Stimulated activated CD8-positive, alpha-beta memory T cell treated with anti-CD3 and anti-CD28 coated beads, Interleukin-4, amount 100 ng/mL, for 48 hours (primary cell): ENCODE measurements around the gene GANC.
"Not testable (repeated sequence)": the region's sequence is repeated elsewhere in the genome, so short reads cannot be mapped to it uniquely, and the experiment has no call there.

Experiments
- DNase-seq: peaks from one replicate; pipeline ENCODE4 v3.0.0-alpha.2; 2020

The GANC gene, protein sequence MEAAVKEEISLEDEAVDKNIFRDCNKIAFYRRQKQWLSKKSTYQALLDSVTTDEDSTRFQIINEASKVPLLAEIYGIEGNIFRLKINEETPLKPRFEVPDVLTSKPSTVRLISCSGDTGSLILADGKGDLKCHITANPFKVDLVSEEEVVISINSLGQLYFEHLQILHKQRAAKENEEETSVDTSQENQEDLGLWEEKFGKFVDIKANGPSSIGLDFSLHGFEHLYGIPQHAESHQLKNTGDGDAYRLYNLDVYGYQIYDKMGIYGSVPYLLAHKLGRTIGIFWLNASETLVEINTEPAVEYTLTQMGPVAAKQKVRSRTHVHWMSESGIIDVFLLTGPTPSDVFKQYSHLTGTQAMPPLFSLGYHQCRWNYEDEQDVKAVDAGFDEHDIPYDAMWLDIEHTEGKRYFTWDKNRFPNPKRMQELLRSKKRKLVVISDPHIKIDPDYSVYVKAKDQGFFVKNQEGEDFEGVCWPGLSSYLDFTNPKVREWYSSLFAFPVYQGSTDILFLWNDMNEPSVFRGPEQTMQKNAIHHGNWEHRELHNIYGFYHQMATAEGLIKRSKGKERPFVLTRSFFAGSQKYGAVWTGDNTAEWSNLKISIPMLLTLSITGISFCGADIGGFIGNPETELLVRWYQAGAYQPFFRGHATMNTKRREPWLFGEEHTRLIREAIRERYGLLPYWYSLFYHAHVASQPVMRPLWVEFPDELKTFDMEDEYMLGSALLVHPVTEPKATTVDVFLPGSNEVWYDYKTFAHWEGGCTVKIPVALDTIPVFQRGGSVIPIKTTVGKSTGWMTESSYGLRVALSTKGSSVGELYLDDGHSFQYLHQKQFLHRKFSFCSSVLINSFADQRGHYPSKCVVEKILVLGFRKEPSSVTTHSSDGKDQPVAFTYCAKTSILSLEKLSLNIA (N-terminal part only)

GRCh38 chr15:42272939-42273899 is at the start of gene GANC, which contains the start of gene TMEM87A:
TSS of gene GANC (plus strand) at chr15:42273201. CDS start at chr15:42274482, 1,281 bp downstream.
TSS of gene TMEM87A (minus strand) at chr15:42273433. CDS start at chr15:42273398, 35 bp downstream.
- peak; percentile 95 for DNase-seq

DNA sequence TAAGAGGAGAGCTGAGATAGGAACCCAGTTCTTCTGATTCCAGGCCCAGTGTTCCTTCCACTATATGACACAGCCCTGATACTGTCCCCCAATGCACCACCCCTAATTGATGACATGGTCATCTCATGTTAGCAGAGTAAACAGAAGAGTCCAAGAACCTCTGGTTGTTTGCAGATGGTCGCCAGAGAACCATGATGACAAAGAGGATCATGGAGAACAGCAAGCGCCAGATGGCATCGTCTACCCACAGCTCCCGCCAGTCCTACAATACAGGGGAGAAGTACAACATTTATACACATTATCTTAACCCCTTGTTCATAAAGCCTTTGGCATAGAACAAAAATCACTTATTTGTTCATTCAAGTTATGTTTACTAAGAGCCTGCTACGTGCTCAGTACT is 46.4 kb upstream of the GANC start:
- DNase-seq, result no peak

DNA sequence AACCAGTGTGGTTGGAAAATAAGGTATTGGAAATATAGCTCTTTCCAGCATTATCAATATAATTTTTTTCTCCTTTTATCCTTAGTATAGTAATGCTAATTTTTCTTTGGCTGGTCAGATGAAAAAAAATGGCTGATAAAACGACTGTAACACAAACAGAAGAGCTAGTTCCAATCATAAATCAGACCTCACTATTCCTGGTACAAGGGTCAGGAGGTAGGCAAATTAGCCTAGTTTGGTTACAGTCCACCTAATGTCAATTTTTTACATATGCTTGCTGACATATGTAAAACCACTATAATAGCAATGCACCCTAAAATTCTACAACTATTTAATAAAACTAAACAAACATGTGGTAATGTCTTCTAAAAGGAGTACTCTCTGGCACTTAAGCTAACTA is 45.0 kb upstream of the GANC start:
- no peak for DNase-seq

DNA sequence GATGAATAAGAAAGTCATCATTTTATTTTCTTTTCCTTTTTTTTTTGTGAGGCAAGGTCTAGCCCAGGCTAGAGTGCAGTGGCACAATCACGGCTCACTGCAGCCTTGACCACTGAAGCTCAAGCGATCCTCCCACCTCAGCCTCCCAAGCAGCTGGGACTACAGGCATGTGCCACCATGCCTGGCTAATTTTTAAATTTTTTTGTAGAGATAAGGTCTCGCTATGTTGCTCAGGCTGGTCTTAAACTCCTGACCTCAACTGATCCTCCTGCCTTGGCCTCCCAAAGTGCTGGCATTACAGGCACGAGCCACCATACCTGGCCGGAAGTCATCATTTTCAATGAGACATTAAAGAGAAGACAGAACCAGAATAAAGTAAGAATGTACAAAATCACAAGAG is 44.0 kb upstream of the GANC start:
- not testable (repeated sequence) for DNase-seq

GRCh38 chr15:42231088-42231487 is 41.9 kb upstream of the GANC start:
- no peak for DNase-seq

DNA sequence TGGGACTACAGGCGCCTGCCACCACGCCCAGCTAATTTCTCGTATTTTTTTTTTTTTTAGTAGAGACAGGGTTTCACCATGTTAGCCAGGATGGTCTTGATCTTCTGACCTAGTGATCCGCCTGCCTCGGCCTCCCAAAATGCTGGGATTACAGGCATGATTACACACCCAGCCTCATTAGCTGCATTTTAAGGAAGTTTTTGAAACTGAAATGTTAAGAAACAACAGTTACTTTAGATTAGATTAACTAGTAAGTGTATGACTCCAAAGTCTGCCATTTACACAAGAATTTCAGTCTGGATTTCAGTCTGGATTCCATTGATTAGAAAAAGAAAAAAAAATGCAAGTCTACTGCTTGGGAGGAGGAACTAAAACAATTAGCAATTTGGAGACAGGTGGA is 40.4 kb upstream of the GANC start:
- DNase-seq, result no peak

- DNase-seq, result no peak
Observed at GRCh38 chr15:42233107-42233506, 39.9 kb upstream of the GANC start.

GRCh38 chr15:42239528-42240182 is 33.3 kb upstream of the GANC start:
- no peak for DNase-seq

DNA sequence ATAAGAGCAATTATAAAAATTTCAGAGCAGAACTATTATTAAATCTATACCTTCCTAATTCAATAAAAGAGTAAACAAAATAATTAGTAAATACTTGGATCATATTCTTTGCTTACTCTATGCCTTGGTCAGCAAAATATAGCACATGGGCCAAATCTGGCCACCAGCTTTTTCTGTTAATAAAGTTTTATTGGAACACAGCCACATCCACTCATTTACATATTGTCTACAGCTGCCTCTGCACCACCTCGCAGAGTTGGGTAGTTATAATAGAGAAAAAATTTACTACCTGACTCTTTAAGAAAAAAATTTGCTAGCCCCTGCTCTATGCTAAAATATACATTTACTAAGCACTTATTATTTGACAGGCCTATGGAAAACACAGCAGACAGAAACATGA is 32.2 kb upstream of the GANC start:
- no peak for DNase-seq

DNA sequence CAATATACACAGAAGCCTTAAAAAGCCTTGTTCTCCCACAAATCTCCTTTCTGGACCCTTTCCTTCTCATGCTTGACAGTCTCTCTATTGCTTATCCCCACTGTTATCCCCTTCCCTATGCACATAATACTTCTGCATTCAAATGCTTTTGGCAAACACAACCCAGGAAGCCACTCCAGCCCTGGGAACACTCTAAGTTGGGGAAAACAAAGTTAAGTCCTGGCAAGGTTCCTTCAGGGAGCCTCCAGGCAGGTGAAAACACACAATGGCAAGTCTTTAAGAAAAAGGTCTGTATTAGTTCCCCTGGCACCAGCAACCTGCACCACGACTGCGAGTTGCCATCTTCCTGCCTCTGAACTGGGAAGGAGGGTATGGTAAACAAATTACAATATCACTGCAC is 19.7 kb upstream of the GANC start:
- no peak for DNase-seq

DNA sequence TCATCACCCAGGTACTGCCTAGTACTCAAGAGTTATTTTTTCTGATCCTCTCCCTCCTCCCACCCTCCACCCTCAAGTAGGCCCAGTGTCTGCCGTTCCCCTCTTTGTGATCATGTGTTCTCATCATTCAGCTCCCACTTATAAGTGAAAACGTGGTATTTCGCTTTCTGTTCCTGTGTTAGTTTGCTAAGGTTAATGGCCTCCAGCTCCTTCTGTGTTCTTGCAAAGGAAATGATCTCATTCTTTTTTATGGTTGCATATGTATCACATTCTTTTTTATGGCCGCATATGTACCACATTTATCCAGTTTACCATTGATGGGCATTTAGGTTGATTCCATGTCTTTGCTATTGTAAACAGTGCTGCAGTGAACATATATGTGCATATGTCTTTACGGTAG is 8.2 kb upstream of the GANC start:
- DNase-seq, result no peak

DNA sequence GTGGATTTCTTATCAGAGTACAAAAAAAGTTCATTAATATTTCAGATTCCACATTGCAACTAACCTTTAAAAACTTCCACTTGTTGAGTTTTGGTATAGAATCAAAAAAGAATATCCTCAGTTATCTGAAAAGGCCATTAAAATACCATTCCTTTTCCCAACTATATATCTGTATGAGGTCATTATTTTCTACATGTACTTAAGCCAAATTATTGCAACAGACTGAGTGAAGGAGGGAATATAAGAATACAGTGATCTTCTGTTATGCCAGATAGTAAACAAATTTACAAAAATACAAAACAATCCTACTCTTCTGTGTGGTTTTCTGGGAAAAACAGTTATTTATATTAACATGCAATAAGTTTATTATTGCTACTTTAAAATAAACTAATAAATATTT is 5.7 kb upstream of the GANC start:
- DNase-seq, result no peak

DNA sequence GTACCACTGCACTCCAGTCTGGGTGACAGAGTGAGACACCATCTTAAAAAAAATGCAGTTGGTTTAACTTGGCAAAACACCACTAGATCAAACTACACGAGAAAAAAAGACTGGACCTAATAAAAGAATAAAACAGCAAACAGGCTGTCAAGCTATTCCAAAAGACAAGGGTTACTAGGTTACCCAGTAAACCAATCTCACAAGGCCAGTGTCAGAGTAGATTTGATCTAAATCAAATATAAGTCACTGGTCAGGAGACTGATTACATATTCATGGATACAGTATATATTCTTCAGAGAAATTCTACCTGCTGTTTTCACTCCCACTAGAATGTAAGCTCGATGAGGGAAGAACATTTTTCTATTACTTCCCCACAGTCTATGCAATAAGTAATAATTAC is 2.5 kb upstream of the GANC start:
- no peak for DNase-seq

- DNase-seq, result no peak
Observed at GRCh38 chr15:42270996-42271395, 2.0 kb upstream of the GANC start.

DNA sequence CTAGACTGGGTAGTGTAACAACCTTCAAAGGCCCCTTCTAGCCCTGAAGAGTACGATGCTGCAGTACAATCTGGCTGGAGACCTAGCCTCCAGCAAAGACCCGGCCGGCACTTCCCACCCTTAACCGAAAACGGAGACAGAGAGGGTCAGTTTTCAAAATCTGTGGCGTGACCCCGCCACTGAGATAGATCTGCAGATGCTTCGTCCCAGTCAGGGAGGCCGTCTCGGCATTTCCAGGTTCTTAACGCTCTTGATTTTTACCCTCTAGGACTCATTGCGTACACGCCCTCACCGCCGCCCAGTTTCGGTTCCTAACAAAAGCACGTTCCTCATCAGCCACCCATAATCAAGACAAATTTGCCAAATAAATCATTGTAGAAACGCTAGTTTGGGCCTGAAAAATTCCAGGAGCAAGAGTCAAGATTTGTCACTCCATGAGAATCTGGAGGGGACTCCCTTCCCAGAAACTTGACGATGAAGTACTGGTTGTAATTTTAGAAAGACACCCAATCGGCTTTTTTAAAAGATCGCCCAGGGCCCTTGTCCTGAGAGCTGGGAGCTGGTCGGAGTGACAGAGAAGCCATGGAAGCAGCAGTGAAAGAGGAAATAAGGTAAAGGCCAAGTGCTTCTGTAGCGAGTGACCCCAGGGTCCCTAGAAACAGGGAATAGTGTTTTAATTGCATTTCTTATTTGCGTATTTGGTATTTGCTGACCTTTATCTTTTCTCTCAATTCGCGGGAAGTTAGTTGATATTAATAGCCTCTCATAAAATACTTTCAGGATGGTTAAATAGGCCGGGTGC is 1.1 kb downstream of the GANC start:
- DNase-seq, result peak; percentile 80

- peak; percentile 26 for DNase-seq
Observed at GRCh38 chr15:42274702-42274989, 1.6 kb downstream of the GANC start.

DNA sequence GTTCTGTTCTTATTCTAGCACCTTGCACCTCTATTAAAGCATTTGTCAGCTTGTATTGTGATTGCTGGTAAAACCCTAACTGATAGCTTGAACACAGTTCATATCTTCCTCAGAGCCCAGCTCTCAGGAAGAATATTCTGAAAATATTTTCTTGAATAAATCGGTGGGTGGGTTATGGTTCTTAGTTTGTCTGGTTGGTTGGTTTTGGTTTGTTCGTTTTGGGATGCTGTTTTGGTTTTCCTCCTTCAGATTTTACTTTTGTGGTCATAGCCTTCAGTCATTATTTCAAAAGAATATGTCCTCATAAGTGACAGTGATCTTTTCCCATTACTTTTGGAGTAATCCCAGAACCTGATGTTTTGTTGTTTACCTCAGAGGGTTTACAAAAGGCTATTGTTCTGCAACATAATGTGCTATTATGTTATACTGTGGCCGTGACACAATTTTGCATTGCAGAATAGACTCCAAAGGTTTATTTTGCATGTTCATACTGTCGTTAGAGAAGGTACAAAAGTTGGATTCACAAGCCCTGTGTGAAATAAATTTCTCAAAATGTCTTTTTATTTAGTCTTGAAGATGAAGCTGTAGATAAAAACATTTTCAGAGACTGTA is 2.9 kb downstream of the GANC start:
- DNase-seq, result no peak

DNA sequence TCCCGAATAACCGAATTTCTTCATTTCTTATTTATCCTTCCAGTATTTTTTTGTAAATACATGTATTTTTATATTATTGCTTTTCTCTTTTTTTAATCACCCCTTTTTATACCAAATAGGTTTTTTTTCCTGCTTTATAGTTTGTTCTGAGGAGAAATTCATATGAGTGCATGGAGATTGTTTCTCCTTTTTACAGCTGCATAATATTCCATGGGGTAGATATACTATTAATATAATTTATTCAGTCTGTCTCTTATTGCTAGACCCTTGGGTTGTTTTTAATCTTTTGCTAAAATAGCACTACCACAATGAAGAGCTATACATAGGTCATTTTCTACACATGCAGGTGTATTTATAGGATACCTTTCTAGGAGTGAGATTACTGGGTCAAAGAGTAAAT is 3.8 kb downstream of the GANC start:
- no peak for DNase-seq

GRCh38 chr15:42279234-42279723 is 6.3 kb downstream of the GANC start:
- no peak for DNase-seq

DNA sequence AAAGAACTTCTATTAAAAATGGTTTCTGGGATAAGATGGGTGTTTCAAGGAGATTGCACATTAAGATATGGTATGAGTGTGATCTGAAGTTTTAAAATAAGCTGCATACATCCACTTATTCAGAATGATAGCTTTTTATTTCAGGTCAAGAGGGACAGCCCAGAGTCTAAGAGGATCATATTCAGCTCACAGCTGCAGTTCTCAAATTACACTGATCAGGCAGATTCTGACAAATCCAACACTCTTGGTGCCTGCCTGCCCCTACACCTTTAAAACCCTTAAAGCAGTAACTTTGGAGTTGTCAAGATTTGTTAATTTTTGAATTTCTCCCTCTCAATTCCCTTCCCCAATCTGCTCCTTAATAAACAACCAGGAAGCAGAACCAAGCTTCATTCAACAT is 9.3 kb downstream of the GANC start:
- DNase-seq, result no peak

DNA sequence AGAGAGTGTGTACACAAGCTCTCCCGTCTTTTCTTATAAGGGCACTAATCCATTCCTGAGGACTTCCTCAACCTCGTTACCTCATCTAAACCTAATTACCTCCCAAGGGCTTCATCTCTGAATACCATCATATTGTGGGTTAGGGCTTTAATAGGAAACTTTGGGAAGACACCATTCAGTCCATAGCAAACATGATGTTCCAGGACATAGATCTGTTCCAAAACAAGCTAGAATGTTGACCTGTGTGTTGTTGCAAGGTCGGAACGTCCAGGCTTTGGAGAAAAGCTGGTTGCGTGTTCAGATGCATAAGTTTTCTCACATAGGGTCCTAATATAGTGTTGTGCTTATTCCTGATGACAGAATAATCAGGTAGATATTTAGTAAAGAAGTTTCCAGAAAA is 9.9 kb downstream of the GANC start:
- no peak for DNase-seq
